HG03469 (cell line): ENCODE results near the gene AMOT.
"Not testable (repeated sequence)": the region's sequence is repeated elsewhere in the genome, so short reads cannot be mapped to it uniquely, and the experiment has no call there.

Experiments used
- ATAC-seq: cut with Tn5 transposase; IDR thresholded peaks from one replicate; pipeline ENCODE4 v1.9.1; 2021; ENCODE audit warnings: mild to moderate bottlenecking, moderate library complexity, moderate number of reproducible peaks; ENCODE audit not compliant: unreplicated experiment

Gene AMOT, protein sequence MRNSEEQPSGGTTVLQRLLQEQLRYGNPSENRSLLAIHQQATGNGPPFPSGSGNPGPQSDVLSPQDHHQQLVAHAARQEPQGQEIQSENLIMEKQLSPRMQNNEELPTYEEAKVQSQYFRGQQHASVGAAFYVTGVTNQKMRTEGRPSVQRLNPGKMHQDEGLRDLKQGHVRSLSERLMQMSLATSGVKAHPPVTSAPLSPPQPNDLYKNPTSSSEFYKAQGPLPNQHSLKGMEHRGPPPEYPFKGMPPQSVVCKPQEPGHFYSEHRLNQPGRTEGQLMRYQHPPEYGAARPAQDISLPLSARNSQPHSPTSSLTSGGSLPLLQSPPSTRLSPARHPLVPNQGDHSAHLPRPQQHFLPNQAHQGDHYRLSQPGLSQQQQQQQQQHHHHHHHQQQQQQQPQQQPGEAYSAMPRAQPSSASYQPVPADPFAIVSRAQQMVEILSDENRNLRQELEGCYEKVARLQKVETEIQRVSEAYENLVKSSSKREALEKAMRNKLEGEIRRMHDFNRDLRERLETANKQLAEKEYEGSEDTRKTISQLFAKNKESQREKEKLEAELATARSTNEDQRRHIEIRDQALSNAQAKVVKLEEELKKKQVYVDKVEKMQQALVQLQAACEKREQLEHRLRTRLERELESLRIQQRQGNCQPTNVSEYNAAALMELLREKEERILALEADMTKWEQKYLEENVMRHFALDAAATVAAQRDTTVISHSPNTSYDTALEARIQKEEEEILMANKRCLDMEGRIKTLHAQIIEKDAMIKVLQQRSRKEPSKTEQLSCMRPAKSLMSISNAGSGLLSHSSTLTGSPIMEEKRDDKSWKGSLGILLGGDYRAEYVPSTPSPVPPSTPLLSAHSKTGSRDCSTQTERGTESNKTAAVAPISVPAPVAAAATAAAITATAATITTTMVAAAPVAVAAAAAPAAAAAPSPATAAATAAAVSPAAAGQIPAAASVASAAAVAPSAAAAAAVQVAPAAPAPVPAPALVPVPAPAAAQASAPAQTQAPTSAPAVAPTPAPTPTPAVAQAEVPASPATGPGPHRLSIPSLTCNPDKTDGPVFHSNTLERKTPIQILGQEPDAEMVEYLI

DNA sequence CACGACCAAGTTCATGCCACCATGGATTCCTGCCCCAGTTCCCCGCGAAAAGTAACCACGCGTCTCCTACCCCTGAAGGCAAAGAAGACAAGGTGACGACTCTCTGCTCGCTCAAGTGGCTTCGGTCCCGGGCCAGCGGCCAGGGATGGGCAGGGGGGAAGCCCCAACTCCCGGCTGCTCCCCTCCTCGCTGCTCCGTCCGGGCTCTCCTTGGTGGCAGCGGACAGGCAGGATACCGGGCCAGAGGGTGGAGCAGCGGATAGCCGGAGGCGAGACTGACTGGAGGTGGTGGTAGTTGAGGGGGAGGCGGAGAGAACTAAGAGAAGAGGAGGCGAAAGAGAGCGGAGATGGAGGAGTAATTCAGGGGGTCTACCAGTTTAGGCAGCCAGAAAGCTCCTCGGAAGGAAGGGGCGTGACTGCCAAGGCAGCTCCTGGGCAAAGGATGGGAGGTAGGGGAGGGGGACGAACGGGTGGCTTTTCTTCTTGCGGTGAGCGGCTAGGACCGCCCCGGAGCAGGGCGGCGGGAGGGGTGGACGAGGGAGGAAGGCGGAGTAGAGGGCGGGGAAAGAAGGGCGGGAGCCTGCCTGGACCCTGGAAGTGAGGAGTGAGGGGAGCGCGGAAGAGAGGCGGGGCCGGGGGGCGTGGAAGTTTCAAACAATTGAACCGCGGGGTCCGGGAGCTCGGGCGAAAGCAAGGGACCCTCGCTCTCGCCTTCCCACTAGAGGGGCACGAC lies at the start of gene AMOT:
Gene AMOT (minus strand): TSS at position 450 of the 732 bp plus-strand sequence. CDS start 17,705 bp downstream, outside the sequence.
- peak; percentile 38 for ATAC-seq

DNA sequence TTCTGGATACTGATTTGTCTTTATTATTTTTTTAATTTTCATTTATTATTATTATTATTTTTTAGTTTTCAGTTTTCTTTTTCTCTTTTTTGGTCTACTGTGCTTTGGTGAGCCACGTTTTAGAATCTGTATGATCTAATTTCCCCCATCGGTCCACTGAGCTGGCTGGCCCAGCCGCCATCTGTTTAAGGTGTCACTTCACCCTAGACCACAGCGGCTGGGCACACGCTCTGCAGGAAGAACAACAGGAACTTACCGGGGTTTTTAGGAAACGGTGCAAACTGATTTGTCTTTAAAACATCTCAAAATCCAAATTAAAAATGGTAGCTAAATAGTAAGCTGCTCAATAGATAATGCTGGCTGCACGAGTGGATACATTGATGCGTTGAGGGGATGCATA lies 48.8 kb upstream of the AMOT start:
- ATAC-seq = no peak

DNA sequence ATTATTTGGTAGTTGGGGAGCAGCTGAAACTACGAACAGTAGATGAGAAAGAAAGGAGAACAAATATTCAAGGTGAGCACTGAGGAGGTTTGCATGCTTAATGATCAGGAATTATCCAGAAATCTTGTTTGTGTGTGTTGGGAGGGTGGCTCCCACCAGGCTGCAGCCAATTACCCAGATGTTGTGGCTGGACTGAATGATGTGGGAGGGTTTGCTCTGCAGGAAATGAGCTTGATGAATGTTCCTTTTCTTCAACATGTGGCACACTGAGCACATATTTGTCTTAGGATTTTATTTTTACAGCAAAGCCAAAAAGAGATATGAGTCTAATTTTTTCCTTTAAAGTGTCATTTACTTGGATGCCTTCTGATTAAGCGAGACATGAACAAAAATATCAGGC lies 48.3 kb upstream of the AMOT start:
- ATAC-seq = no peak

DNA sequence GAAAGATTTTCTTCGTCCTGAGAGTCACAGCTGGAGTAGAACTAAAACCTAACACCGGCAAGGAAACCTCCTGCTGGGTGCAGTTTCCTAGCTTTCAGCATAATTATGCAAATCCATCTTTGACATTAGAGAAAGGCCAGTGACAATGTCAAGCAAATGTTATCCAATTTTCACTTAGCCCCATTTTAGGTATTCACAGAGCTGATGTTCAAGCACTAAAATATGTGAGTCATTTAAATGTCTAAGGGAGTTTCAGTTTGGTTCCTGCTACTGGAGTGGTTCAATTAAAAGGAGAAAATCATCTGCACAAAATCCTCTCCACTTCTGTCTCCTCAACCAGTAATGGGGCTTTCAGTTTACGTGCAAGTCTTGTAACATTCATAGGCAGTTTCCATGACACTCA lies 37.1 kb upstream of the AMOT start:
- no peak for ATAC-seq

DNA sequence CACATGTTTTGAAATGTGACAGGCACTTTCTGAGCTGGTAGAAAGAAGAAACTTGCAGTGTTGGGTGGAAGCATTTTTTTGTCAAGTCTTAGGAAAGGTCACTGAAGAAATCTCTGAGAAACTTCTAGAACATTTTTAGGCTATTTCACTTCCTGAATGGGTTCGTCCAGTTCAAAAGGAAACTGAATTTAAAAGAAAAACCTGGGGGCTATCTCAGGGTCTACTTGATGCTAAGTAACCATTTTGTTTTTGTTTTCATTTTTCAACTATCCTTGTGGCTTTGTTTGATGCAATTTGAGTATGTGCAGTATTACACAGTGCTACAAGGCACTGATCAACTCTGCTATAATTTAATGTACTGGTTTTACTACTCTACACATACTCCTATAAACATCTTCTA lies 34.0 kb upstream of the AMOT start:
- ATAC-seq = no peak

DNA sequence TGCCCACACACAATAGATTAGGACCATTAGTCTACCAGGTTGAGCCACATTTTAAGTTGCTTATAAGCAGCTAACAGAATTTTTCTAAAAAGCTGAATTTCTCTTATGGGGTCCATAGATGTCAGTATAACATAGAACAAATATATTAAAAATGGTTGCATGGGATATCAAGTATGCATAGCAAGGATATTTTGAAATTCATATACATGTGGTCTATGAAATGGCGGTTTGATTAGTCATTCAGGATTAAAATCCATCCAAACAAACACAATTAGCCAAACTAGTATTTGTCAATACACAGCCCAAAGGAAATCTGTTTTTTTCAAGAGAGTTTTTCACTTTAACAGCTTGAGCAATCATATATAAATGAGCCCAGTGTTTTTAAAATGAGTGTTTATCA lies 33.5 kb upstream of the AMOT start:
- ATAC-seq = no peak

DNA sequence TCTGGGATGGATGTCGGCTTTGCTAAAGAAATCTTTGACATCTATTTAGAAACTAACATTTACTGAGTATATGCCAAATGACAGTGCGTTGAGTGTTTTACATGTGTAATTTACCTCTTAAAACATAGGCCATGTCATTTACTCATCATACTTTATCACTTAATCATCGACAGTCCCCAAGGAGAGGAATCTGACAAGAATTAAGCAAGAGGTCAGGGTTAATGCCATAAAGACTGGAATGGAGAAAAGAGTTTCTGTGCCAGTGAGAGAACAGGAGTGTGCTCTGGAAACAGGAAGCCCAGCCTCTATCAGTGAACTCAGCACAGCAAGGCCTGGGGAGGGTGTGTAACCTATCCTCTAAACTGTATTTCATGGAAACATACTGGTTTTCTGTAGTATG lies 28.0 kb upstream of the AMOT start:
- ATAC-seq = no peak

DNA sequence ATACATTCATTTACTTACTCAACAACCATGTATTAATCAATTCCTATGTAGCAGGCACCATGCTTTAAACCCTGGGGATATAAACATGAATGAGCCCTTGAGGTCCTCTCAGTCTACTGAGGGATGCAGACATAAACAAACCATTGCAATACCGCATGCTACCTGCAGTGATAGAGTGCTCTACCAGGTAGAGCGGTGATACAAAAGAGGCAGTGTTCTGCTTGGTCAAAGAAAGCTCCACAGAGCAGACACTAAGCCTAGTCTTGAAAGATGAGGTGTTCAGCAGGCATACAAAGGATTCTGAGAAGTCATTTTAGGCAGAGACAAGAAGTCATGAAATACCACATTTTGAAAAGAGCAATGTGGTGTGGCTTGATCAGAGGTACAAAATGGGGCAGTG lies 26.9 kb upstream of the AMOT start:
- ATAC-seq = peak; percentile 91

DNA sequence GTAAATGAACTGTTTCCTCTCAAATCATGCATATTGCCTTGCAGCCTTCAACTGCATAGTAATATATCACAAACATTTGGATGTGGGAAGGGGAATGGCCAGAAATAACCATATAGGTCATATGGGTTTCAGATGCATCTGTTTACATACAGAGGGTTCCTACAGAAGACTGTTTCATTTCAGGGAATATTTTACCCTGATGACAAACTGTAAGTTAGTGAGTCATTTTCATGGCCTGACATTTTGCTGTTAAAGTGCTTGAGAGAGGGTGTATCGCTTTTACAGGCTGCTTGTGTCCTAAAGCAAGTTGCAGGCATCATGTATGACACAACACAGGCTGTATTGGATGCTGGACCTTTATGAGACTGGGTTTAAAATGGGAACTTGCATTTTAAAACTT lies 25.5 kb upstream of the AMOT start:
- no peak for ATAC-seq

DNA sequence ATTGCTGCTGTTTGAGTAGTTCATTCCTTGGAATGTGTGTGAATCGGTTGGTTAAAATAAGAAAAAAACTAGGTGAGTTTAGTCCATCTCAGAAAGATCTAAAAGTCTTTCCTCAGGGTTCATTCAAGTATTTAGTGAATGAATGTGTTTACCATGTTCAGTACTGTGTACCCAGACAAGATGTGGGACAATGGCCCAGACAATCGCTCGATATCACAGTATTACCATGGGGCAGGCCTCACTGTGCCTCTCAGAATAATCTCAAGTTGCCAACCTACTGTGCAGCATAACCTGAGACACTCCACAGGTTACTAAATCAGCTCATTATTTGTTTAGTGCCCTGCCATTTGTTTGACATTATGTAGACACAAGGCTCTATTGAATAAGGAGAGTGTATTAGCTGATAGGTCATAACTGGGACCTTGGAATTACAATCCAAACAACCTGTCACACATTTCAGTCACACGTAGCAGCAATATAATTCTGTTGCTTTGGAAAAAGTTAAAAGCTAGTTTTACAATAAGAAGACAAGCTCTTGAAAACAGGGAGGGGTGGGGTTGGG lies 24.9 kb upstream of the AMOT start:
- no peak for ATAC-seq

DNA sequence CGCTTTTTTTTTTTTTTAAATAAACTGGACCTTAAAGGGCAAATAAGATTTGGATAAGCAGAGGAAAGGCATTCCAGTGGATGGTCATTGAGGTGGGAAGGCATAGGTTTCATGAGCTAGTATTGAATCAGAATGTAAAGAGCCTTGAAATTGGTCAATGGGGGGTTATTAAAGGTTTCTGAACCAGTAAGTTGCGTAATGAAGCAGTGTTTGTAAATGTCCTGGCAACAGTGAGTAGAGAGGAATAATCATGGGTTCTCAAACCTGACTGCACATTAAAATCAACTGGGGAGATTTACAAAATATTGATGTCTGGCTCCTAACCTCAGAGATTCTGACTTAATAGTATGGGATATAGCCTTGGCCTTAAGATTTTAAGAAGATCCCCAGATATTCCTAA lies 23.2 kb upstream of the AMOT start:
- ATAC-seq = no peak

DNA sequence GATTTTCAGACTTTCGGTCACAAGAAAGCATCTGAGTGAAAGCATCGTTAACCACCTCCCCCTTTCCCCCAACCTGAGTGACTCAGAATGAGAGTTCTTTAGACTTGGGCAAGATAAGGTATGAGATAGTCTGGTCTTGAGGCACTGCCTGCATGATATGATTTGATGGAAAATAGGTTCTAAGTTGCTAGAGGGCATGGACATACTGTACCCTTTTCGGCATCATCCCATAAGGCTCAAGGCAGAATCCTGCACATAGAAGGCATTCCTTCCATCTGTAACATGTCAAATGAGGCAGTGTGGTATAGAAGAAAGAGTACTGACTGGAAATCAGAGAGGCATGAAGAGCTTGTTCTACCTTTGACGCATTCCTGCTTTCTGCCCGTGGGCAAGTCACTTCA lies 16.8 kb upstream of the AMOT start:
- ATAC-seq = no peak

DNA sequence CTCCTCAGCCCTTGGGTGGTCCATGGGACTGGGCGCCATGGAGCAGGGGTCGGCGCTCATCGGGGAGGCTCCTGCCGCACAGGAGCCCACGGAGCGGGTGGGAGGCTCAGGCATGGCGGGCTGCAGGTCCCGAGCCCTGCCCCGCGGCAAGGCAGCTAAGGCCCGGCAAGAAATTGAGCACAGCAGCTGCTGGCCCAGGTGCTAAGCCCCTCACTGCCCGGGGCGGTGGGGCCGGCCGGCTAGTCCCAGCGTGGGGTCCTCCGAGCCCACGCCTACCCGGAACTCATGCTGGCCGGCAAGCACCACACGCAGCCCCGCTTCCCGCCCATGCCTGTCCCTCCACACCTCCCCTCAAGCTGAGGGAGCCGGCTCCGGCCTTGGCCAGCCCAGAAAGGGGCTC lies 14.3 kb upstream of the AMOT start:
- ATAC-seq = not testable (repeated sequence)

DNA sequence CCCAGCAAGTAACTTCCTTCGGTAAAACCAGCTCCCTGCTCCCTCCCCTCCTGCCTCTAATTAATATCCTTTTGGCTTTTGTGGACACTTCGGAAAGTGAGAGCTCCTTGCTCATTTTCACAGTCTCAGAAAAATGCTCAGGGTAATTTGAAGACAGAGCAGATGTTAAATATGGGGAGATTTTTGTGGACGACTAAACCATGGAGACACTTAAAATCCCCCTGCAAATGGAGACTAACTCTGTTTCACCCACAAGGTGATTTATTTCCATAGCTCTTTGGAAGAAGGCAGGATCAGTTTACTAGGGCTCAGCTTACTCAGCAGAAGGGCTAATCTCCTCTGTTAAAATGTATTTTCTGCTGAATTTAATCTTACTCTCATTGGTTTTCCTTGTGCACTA lies 12.2 kb upstream of the AMOT start:
- no peak for ATAC-seq

DNA sequence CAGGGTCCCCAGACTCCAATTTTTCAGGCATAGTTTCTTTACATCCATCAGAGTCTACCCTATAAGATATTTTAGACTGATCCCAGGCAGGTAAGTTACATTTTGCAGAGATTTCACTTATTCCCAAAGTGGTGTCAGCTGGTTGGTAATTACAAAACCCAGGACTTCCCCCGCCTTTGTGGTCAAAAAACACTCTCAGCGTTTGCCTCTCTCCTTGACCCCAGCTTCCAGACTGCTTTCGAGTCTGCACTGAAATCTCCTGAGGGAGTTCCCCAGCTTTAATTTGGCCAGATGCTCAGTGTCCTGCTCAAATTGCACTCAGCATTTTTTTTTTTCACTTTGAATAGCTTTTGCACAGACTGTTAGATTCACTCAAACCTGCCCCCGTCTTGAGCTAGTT lies 11.2 kb upstream of the AMOT start:
- ATAC-seq = peak; percentile 45

DNA sequence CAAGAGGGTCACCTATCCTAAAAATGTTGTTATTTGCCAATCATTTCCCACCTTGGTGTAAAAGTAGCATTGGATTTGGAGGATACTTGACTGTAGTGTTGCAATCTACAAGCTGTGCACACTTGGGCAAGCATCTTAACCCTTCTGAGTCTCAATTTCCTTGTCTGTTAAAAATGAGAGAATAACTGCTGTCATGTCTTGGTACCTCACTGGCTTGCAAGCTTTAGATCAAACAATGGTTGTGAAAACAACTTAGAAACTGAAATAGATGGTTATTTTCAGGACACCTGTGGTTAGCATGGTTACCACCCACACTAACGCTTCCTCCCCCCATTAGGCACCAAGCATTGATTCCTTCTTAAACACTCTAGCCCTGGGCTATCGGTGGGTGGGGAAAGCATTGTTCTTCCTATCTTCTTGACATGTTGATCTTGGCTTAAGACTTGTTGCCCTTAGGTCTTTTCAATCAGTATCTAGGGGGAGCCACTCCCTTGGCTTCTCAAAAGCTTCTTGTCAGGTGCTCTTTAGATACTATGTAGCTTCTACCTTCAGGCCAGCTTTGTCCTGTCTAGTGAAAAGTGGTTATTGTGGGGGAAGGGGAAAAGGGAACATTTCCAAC lies 10.6 kb upstream of the AMOT start:
- ATAC-seq = peak; percentile 85

DNA sequence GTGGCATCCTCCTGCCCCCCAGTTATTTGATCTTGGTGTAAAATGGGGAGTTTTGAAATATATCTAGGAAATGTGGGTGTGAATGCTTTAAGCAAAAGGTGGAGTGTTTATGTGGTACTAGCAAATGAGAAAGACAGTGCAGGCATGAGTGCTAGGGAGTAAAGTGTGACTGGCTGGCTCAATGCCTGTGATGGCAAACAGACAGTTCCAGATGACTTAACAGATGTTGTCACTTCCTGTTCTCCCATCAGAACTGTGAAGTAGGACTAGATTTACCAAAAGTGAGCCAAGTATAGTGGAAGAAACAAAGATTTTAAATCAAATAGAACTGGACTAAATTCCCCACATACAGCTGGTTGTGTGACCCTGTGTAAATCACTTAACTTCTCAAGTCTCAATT lies 8.4 kb upstream of the AMOT start:
- ATAC-seq = peak; percentile 27

DNA sequence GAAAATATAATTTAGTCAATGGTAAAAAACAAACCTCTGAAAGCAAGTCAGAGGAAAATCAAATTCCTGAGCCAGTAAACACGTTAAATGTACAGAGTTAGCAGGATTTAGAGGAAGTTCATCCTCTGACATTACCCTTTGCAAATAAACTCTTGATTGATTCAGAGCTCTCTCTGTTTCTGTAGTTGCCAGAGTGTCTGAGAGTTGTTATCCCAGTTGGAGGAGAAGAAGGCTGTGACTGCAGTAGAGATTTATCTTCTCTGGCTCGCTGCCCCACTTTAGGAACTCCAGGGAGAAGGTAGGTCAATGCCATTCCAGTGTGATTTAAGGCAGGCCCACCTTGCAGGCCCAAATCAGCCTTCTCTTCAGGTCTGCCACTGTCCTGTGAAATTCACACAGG lies 6.2 kb upstream of the AMOT start:
- ATAC-seq = no peak

DNA sequence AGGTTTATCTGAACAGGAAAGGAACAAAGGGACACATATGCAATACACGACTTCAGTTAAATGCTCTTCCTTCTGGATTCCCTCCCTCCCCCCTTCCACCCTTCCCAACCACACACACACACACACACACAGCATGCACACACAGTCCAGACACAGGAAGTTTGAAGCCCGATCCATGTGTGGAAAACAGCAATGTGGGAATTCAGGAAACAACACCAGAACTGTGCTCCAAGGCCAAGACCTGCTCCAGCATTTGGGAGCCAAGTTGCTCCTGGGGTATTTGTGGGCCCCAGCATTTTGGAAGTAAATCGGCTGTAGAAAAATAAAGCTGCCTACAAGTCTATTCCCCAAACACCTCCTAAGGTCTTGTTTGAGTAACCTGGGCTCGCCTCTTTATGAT lies 5.6 kb upstream of the AMOT start:
- ATAC-seq = no peak

DNA sequence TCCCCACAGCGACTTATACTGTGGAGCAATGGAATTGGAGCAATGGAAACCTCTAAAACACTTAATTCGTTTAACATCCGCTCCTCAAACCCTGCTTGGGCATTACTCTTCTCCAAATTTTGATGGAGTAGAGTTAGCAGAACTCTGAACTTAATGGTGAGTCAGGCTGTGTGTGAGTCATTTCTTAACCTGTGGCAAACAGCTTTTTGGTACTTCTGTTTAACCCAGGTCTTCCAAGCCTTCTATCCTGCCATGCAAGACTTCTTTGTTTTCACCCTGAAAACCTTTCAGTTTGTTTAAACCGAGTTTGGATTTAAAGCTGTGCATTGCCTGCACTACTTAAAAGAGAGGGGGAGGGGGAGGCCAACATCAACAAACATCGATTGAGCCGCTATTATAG lies 3.6 kb upstream of the AMOT start:
- peak; percentile 29 for ATAC-seq
